Inferior parietal cortex (tissue), 1 donor: ENCODE data around the gene FBP1.
A peak's percentile ranks its signal among the peaks of the same experiment; 100 is the strongest.

Source experiments
- DNase-seq: peaks from one replicate; pipeline ENCODE4 v3.0.0-alpha.2; 2016; ENCODE audit errors: extremely low spot score

FBP1 gene

GRCh38 chr9:94639061-94639998, at the start of gene FBP1:
Gene FBP1, minus strand, starts transcription at chr9:94639518. Its CDS starts 208 bp downstream, at chr9:94639310.
- no peak for DNase-seq

GRCh38 chr9:94687451-94687850, 48.1 kb upstream of the FBP1 start:
- no peak for DNase-seq

GRCh38 chr9:94685359-94685758, 46.0 kb upstream of the FBP1 start:
- DNase-seq, result no peak

- DNase-seq, result peak; percentile 92
Observed at GRCh38 chr9:94681508-94681907, 42.2 kb upstream of the FBP1 start.

GRCh38 chr9:94680621-94681020, 41.3 kb upstream of the FBP1 start:
- DNase-seq, result no peak

GRCh38 chr9:94680020-94680419, 40.7 kb upstream of the FBP1 start:
- DNase-seq, result no peak

GRCh38 chr9:94679587-94679986, 40.3 kb upstream of the FBP1 start:
- DNase-seq, result no peak

GRCh38 chr9:94677929-94678328, 38.6 kb upstream of the FBP1 start:
- no peak for DNase-seq

GRCh38 chr9:94676446-94677131, 37.3 kb upstream of the FBP1 start:
- no peak for DNase-seq

GRCh38 chr9:94675008-94675881, 35.9 kb upstream of the FBP1 start:
- no peak for DNase-seq

GRCh38 chr9:94672811-94673487, 33.6 kb upstream of the FBP1 start:
- no peak for DNase-seq

GRCh38 chr9:94668928-94669729, 29.8 kb upstream of the FBP1 start:
- peak; percentile 63 for DNase-seq

GRCh38 chr9:94668418-94668927, 29.2 kb upstream of the FBP1 start:
- DNase-seq, result no peak

GRCh38 chr9:94666364-94667099, 27.2 kb upstream of the FBP1 start:
- DNase-seq, result no peak

- no peak for DNase-seq
Observed at GRCh38 chr9:94665613-94666012, 26.3 kb upstream of the FBP1 start.

GRCh38 chr9:94664801-94665200, 25.5 kb upstream of the FBP1 start:
- DNase-seq, result no peak

GRCh38 chr9:94663640-94664039, 24.3 kb upstream of the FBP1 start:
- no peak for DNase-seq

GRCh38 chr9:94663140-94663539, 23.8 kb upstream of the FBP1 start:
- no peak for DNase-seq

GRCh38 chr9:94657021-94657725, 17.9 kb upstream of the FBP1 start:
- DNase-seq, result no peak
